Mesenteric fat pad (tissue), 1 donor: ENCODE measurements around the gene UQCRFS1. TPM values are rescaled to one million over a fixed set of nuclear protein-coding genes. Genes with fewer than 3 reads are reported as not detected.

Experiments used
- DNase-seq: peaks from one replicate; pipeline ENCODE4 v3.0.0-alpha.2; 2020; ENCODE audit warnings: low spot score
- total RNA-seq: library from RNA; stranded (reverse); fragmentation: NEBNext Ultra II Directional; extraction: Animal tissue kit (Norgen Biotek cat#: 25700); gene quantifications from one replicate; pipeline ENCODE4 v1.2.1, GENCODE V29; 2021
- donor health status: DM: yes; HTN: yes; CAD: no.

The UQCRFS1 gene
- total RNA-seq, 1 donor from 2014 or later, result 36.7 TPM

GRCh38 chr19:29170554-29170953 lies 42.4 kb downstream of the UQCRFS1 start:
- DNase-seq, result no peak

- DNase-seq, result no peak
Measured at GRCh38 chr19:29162694-29163093, 50.3 kb downstream of the UQCRFS1 start.

GRCh38 chr19:29155683-29156082 lies 57.3 kb downstream of the UQCRFS1 start:
- no peak for DNase-seq
